HG03196 (cell line): ENCODE measurements around the gene RTRAF.

Experiments
- ATAC-seq: cut with Tn5 transposase; IDR thresholded peaks from one replicate; pipeline ENCODE4 v1.9.1; 2021; ENCODE audit not compliant: unreplicated experiment

RTRAF gene

GRCh38 chr14:52048641-52049204, 59.4 kb downstream of the RTRAF start:
- ATAC-seq: no peak

- no peak for ATAC-seq
These were observed 59.9 kb downstream of the RTRAF start for GRCh38 chr14:52049271-52049670.

GRCh38 chr14:52049721-52050588, 60.6 kb downstream of the RTRAF start:
- ATAC-seq: no peak

- ATAC-seq: no peak
These were observed 61.9 kb downstream of the RTRAF start for GRCh38 chr14:52051251-52051650.

GRCh38 chr14:52051871-52052270, 62.5 kb downstream of the RTRAF start:
- no peak for ATAC-seq

- ATAC-seq: no peak
These were observed 63.1 kb downstream of the RTRAF start for GRCh38 chr14:52052288-52052943.

- ATAC-seq: no peak
These were observed 63.7 kb downstream of the RTRAF start for GRCh38 chr14:52053044-52053443.

- no peak for ATAC-seq
These were observed 65.3 kb downstream of the RTRAF start for GRCh38 chr14:52054678-52055077.

- no peak for ATAC-seq
These were observed 65.8 kb downstream of the RTRAF start for GRCh38 chr14:52055167-52055566.

- no peak for ATAC-seq
These were observed 69.0 kb downstream of the RTRAF start for GRCh38 chr14:52058341-52058740.

GRCh38 chr14:52059649-52060048, 70.3 kb downstream of the RTRAF start:
- ATAC-seq: no peak

- no peak for ATAC-seq
These were observed 70.7 kb downstream of the RTRAF start for GRCh38 chr14:52060080-52060479.
